Urinary bladder (tissue), 4 donors: ENCODE data around the gene HSPA5. TPM values are rescaled to one million over a fixed set of nuclear protein-coding genes. Genes with fewer than 3 reads are reported as not detected.
"Not testable (repeated sequence)": the region's sequence is repeated elsewhere in the genome, so short reads cannot be mapped to it uniquely, and the experiment has no call there.

Source experiments
- DNase-seq: peaks from one replicate; pipeline ENCODE4 v3.0.0-alpha.2; 2015; ENCODE audit errors: extremely low spot score
- H3K27ac ChIP-seq: one replicate; pipeline ENCODE4 v1.5.1; 2013; ENCODE audit warnings: low read depth, mild to moderate bottlenecking, moderate library complexity
- H3K36me3 ChIP-seq: one replicate; pipeline ENCODE4 v1.6.1; 2013; ENCODE audit warnings: mild to moderate bottlenecking, moderate library complexity; ENCODE audit not compliant: insufficient read depth
- H3K4me1 ChIP-seq: one replicate; pipeline ENCODE4 v1.6.1; 2013; ENCODE audit warnings: mild to moderate bottlenecking, moderate library complexity; ENCODE audit not compliant: insufficient read depth
- H3K4me3 ChIP-seq: one replicate; pipeline ENCODE4 v1.5.1; 2013; ENCODE audit warnings: low read depth, low read length
- WGBS: extraction: QIAGEN DNeasy Blood & Tissue Kit; methylation state at CpG from one replicate; pipeline ENCODE4 v1.1.7; 2013; 5-methylcytosine and 5-hydroxymethylcytosine counted together
- polyA plus RNA-seq: library from polyadenylated mRNA; stranded (reverse); fragments of 200-250 nt; gene quantifications from one replicate; pipeline ENCODE4 v1.2.3, GENCODE V29; 2013
- total RNA-seq: library from RNA; depleted of rRNA; stranded (reverse); fragments of >200 nt; gene quantifications from one replicate; pipeline ENCODE4 v1.2.3, GENCODE V29; 2014
- donor health status: healthy with polysubstance abuse.
- donor health status: healthy.

HSPA5 gene
- total and polyA plus RNA-seq, 2 donors: 74.0 to 132 TPM

DNA sequence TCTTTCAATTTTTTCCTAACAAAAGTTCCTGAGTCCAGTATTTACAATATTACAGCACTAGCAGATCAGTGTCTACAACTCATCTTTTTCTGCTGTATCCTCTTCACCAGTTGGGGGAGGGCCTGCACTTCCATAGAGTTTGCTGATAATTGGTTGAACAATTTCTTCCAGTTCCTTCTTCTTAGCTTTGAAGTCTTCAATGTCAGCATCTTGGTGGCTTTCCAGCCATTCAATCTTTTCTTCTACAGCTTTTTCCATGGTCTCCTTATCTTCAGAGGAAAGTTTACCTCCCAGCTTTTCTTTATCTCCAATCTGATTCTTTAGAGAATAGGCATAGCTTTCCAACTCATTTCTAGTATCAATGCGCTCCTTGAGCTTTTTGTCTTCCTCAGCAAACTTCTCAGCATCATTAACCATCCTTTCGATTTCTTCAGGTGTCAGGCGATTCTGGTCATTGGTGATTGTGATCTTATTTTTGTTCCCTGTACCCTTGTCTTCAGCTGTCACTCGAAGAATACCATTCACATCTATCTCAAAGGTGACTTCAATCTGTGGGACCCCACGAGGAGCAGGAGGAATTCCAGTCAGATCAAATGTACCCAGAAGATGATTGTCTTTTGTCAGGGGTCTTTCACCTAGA is 4.5 kb downstream of the HSPA5 start:
- WGBS: 79% methylated on average over 5 of the region's 5 CpGs
- H3K27ac ChIP-seq, H3K36me3 ChIP-seq, H3K4me3 ChIP-seq, H3K4me1 ChIP-seq, DNase-seq: not testable (repeated sequence)

DNA sequence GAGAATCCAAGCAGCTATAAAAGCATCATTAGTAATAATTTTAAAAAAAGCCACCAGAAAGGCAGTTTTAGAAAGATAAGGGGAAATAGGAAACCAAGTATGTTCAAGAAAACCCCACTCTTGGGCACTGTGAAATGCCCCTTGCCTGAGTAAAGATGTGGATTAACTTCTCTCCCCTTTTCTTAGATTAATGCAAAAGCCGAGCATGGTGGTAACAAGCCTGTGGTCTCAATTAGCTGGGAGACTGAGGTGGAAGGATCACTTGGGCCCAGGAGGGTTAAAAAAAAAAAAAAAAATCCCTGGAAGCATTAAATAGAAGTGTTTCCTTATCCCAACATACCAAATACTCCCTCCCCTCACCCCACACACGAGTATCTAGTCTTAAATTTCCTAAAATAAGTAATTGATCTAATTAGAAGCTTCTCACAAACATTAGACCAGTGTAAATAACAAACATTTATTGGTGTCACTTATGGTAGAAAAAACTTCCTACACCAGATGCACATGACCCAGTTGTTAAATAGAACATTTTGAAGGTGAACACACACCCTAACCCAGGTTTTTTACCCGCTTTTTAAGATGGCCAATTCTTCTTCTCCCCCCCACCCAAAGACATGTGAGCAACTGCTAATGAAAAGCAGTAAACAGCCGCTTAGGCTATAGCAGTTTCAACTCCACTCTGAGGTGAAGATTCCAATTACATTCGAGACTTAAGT is 5.2 kb downstream of the HSPA5 start:
- Histone ChIP-seq H3K27ac (no peak overlapping the region), H3K4me1 (no peaks in the 10 kb centered on the region), H3K36me3 (no peaks in the 10 kb centered on the region), H3K4me3 (no peak overlapping the region)
- 57% methylated on average over 5 of the region's 5 CpGs for WGBS
- DNase-seq: no peak

DNA sequence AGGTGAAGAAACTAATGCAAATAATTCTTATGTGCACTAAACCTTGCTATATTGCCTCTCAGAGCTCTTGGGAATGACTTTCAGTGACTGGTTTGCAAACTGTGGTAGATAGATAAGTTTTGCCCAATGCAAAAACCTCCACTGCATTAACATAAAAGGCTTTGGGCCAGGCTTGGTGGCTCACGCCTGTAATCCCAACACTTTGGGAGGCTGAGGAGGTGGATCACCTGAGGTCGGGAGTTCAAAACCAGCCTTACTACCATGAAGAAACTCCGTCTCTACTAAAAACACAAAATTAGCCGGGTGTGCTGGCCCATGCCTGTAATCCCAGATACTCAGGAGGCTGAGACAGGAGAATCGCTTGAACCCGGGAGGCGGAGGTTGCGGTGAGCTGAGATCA is 7.0 kb downstream of the HSPA5 start:
- not testable (repeated sequence) for H3K27ac ChIP-seq, H3K36me3 ChIP-seq, DNase-seq, H3K4me3 ChIP-seq, H3K4me1 ChIP-seq
- WGBS: 92% methylated on average over 8 of the region's 8 CpGs

DNA sequence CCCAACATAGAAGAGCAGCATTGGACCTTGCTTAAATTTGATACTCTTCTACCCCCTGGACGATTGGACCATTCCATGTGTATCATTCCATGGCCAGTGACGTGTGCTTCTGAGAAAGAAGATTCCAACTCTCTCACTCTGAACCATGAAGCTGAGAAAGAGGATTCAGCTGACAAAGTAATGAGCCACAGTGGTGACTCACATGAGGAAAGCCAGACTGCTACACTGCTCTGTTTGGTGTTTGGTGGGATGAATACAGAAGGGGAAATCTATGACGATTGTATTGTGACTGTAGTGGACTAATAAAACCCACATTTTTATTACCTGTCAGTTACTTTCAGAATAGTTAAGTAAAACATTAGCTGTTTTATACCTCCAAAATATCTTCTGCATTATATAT is 7.5 kb downstream of the HSPA5 start:
- 47% methylated on average over 3 of the region's 3 CpGs for WGBS
- no peak overlapping the region for H3K4me3 ChIP-seq
- H3K36me3 ChIP-seq: no peaks in the 10 kb centered on the region
- no peaks in the 10 kb centered on the region for H3K4me1 ChIP-seq
- no peak for DNase-seq
- H3K27ac ChIP-seq: no peak overlapping the region

DNA sequence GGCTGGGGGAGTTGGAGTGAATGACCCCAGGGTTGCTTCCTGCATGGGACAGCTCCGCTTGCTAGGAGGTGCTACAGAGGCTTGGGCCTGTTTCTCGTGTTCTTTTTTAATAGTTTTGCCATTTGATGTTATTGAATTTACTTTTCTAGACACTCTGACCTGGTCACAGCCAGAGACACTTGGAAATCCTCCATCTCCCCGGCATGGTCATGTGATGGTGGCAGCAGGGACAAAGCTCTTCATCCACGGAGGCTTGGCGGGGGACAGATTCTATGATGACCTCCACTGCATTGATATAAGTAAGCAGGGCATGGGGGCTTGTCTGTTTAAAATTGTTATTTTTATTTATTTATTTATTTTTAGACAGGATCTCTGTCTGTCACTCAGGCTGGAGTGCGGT is 13.4 kb downstream of the HSPA5 start:
- Histone ChIP-seq H3K27ac (no peak overlapping the region), H3K36me3 (no peaks in the 10 kb centered on the region), H3K4me1 (no peaks in the 10 kb centered on the region), H3K4me3 (no peak overlapping the region)
- DNase-seq: no peak
- 96% methylated on average over 6 of the region's 6 CpGs for WGBS

DNA sequence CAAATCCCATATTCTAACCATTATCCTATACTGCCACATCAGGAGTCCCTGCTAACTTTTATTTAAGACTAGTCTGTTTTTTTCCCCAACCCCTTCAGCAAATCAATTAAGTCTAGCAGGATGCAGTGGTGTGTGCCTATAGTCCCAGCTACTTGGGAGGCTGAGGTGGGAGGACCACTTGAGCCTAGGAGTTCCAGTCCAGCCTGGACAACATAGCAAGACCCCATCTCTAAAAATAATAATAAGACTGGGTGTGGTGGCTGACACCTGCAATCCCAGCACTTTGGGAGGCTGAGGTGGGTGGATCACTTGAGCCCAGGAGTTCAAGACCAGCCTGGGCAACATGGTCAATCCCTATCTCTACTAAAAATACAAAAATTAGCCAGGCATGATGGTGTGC is 16.3 kb downstream of the HSPA5 start:
- not testable (repeated sequence) for H3K4me3 ChIP-seq, DNase-seq, H3K4me1 ChIP-seq, H3K36me3 ChIP-seq, H3K27ac ChIP-seq

DNA sequence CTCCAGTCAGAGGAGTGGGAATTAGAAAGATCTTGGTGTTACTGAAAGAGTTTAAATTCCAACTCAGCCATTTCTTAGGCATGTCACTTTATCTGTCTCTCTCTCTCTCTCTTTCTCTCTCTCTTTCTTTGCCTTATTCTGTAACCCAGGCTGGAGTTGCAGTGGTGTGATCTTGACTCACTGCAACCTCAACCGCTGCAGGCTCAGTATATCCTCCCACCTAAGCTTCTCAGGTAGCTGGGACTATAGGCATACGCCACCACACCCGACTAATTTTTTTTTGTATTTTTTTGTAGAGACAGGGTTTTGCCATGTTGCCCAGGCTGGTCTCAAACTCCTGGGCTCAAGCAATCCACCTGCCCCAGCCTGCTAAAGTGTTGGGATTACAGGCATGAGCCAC is 22.5 kb downstream of the HSPA5 start:
- no peaks in the 10 kb centered on the region for H3K4me1 ChIP-seq
- no peak for DNase-seq
- 97% methylated on average over 3 of the region's 3 CpGs for WGBS
- no peak overlapping the region for H3K4me3 ChIP-seq
- H3K27ac ChIP-seq: no peak overlapping the region
- H3K36me3 ChIP-seq: peaks cover 1% of the 10 kb centered on the region

DNA sequence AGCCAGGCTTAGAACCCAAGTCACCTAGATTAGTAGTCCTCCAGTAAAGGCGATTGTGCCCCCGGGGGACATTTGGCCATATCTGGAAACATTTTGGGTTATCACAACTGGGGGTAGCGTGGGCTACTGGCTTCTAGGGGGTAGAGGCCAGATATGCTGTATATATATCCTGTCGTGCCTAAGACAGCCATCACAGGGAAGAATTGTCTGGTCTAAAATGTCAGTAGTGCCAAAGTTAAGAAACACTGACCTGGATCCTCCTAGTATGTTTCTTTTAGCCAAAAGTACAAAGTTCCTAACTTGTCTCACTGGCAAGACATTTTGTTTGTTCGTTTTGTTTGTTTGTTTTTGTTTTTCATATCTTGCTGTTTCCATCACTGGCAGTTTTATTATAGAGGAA is 27.0 kb downstream of the HSPA5 start:
- no peak for DNase-seq
- H3K27ac ChIP-seq: no peak overlapping the region
- WGBS: 83% methylated on average over 5 of the region's 5 CpGs
- H3K4me3 ChIP-seq: no peak overlapping the region
- H3K4me1 ChIP-seq: no peaks in the 10 kb centered on the region
- H3K36me3 ChIP-seq: peaks cover 2% of the 10 kb centered on the region

DNA sequence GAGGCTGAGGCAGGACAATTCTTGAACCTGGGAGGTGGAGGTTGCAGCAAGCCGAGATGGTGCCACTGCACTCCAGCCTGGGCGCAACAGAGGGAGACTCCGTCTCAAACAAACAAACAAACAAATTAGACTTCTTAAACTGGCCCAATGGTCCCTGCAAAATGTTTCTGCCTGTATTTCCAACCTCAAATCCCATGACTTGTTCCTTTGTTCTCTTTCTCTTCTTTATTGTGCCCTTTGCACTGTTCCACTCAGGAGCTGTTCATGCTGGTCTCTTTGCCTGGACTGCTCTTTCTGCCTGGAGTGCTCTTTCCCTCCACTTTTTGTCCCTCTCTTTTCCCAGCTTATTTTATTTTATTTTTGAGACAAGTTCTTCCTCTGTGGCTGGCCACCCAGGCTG is 36.7 kb downstream of the HSPA5 start:
- H3K4me1 ChIP-seq: no peaks in the 10 kb centered on the region
- H3K27ac ChIP-seq: no peak overlapping the region
- WGBS: 81% methylated on average over 3 of the region's 3 CpGs
- no peak overlapping the region for H3K4me3 ChIP-seq
- no peak for DNase-seq
- H3K36me3 ChIP-seq: peaks cover 5% of the 10 kb centered on the region

DNA sequence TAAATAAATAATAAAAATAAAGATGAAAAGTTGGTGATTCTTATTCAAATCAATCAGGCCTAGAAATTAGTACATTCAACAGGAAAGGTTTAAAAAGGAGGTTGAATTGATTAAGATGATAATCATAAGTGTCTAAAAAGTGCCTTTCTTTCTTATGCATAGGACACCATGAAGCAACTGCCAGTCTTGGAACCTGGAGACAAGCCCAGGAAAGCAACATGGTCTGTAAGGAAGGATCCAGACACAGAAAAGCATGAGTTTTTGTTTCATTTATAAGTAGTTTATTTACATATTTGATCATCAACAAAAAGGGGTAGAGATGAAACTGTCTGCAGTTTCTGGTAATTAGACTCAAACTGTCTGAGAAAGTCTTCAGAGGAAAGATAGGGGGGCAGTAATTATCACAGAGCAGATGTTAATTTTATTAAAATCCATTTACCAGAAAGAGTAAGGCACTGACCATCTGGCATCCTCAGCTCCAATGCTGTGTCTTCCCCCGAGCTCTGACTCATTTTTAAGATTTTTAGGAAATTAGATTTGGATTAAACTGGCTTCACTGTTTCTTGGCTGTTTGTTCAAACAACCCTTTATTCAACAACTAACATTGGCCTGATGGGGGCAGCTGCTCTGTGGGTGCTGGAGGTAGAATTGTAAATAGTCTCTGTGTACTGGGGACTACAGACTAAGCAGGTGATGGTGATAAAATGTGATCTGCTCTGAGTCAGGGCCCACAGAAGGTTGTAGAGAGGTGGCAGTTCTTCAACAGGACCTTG is 38.1 kb downstream of the HSPA5 start:
- peaks cover 5% of the 10 kb centered on the region for H3K36me3 ChIP-seq
- DNase-seq: no peak
- H3K27ac ChIP-seq: no peak overlapping the region
- H3K4me1 ChIP-seq: no peaks in the 10 kb centered on the region
- 80% methylated on average over 1 of the region's 1 CpG for WGBS
- no peak overlapping the region for H3K4me3 ChIP-seq

DNA sequence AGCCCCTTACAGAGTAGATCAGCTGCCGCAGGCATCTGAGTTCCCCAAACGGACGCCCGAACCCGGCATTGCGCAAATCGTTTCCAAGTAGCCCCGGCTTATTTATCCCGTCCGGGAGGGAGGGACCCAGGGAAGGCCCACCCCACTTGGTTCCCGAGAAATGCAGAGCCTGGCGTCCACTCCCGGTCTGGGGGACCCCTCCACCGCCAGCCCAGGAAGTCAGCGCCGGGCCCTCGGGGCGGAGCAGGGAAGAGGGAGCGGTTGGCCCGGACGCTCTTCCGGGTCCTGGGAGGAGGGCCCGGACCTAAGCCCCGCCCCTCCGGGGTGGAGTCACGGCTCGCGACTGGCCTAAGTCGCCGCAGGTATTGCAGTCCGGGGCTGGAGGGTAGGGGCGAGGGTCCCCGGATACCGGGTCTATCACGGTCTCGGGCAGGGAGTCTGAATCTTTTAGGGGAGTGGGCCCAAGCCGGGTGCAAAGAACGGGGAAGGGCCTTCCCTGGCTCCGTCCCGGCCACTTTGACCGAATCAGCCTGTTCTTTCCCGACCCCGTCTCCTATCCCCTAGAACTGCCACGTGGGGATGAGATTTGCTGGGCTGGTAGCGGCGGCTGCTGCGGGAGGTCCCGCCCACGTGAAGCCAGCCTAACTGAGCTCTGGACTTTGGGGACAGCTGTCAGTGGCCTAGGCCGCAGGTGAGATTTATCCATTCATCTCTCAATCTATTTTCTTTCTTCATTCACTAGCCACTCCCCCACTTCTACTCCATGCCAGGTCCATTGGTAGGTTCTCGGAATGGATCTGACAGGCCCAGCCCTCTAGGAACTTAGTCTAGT is 40.7 kb downstream of the HSPA5 start, which contains the start of gene RABEPK:
RABEPK (plus strand) TSS at position 327 of the 832 bp plus-strand sequence. CDS start 2,472 bp downstream, outside the sequence.
- H3K4me3 ChIP-seq: peak within 1 kb of the TSS; percentile 61

DNA sequence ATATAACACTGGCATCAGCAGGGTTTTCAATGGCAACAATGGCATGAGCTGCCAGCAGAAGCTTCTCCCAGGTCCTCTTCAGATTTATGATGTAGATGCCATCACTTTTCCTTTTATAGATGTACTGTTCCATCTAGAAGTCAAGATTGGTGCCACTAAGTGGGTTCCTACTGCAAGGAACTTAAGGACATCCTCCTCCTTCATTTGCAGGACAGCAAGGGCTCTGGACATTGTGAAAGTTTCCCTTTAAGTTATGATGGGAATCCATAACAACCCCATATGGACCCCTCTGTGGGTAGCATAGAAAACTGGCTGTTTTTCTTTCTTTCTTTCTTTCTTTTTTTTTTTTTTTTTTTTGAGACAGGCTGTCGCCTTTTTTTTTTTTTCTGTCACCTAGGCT is 45.6 kb downstream of the HSPA5 start:
- WGBS: 100% methylated on average over 1 of the region's 1 CpG
- not testable (repeated sequence) for H3K4me3 ChIP-seq, DNase-seq, H3K4me1 ChIP-seq, H3K36me3 ChIP-seq, H3K27ac ChIP-seq

More for the DNA sequence above, 40.7 kb downstream of the HSPA5 start, which contains the start of gene RABEPK:
- peak; percentile 85 for DNase-seq
- WGBS: under 1% methylated on average over 51 of the region's 51 CpGs
- peaks cover 2% of the 10 kb centered on the region for H3K36me3 ChIP-seq
- no peaks in the 10 kb centered on the region for H3K4me1 ChIP-seq
- H3K27ac ChIP-seq: peak within 1 kb of the TSS; percentile 93

DNA sequence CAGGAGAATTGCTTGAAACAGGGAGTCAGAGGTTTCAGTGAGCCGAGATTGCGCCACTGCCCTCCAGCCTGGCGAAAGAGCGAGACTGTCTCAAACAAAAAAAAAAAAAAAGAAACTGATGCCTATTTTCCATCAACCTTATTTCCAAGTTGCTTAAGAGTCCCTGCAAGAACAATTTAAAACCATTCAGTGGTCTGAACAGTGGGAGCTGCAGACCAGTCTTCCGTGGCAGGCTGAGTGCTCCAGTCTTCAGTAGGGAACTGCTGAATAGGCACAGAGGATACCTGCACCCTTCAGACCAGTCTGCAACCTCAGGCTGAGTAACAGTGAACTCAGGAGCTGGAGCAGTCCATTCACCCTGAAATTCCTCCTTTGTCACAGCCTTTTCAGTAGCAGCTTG is 46.7 kb downstream of the HSPA5 start:
- not testable (repeated sequence) for DNase-seq, H3K27ac ChIP-seq, H3K4me1 ChIP-seq, H3K4me3 ChIP-seq, H3K36me3 ChIP-seq
- WGBS: 90% methylated on average over 5 of the region's 5 CpGs
